Activated T-helper 1 cell treated with anti-CD3 and anti-CD28 coated beads, Interleukin-12 subunit alpha, Interleukin-12 subunit beta, Interleukin-2, Interleukin-4 antibody, amounts not matched to agents 30 ng/mL and 10 ng/mL and 1 ng/mL, durations not matched to agents 14 hours and 24 hours and 36 hours (primary cell): ENCODE data around the gene WNT9A. TPM values are rescaled to one million over a fixed set of nuclear protein-coding genes. Genes with fewer than 3 reads are reported as not detected.
"Not testable (repeated sequence)": the region's sequence is repeated elsewhere in the genome, so short reads cannot be mapped to it uniquely, and the experiment has no call there.

ENCODE experiments used
- DNase-seq: peaks from one replicate; pipeline ENCODE4 v3.0.0; 2021; ENCODE audit warnings: low spot score
- H3K27ac Mint-ChIP-seq: one replicate; pipeline ENCODE4 v1.8.0; 2021; ENCODE audit warnings: mild to moderate bottlenecking, mixed read lengths
- H3K27me3 Mint-ChIP-seq: one replicate; pipeline ENCODE4 v1.8.0; 2022; ENCODE audit warnings: mild to moderate bottlenecking, moderate library complexity, mixed read lengths; ENCODE audit not compliant: insufficient read depth
- H3K36me3 Mint-ChIP-seq: one replicate; pipeline ENCODE4 v1.8.0; 2021; ENCODE audit warnings: low read depth, mixed read lengths
- H3K4me1 Mint-ChIP-seq: one replicate; pipeline ENCODE4 v1.8.0; 2021; ENCODE audit warnings: low read depth, mixed read lengths
- H3K4me3 Mint-ChIP-seq: one replicate; pipeline ENCODE4 v1.8.0; 2021; ENCODE audit warnings: mild to moderate bottlenecking, moderate library complexity, mixed read lengths
- H3K9me3 Mint-ChIP-seq: one replicate; pipeline ENCODE4 v1.8.0; 2021; ENCODE audit warnings: mixed read lengths
- intact Hi-C: fragments of 100-400 bp; cut with micrococcal nuclease; formaldehyde crosslinking; loops from one replicate; pipeline ENCODE4 v1.15.1; 2024
- total RNA-seq: library from RNA; stranded (reverse); gene quantifications from 2 replicates; pipeline ENCODE4 v1.2.3, GENCODE V29; 2022

Gene WNT9A
- total RNA-seq, 1 donor from 2014 or later: not detected

GRCh38 chr1:227967815-227968214, 20.1 kb upstream of the WNT9A start:
- H3K27ac Mint-ChIP-seq, H3K36me3 Mint-ChIP-seq, H3K4me3 Mint-ChIP-seq, H3K9me3 Mint-ChIP-seq, H3K4me1 Mint-ChIP-seq, DNase-seq, H3K27me3 Mint-ChIP-seq, intact Hi-C loops: not testable (repeated sequence)

- DNase-seq, H3K4me3 Mint-ChIP-seq, H3K36me3 Mint-ChIP-seq, H3K9me3 Mint-ChIP-seq, H3K27me3 Mint-ChIP-seq, H3K27ac Mint-ChIP-seq, intact Hi-C loops, H3K4me1 Mint-ChIP-seq: not testable (repeated sequence)
Observed at GRCh38 chr1:227966733-227967132, 19.0 kb upstream of the WNT9A start.

- Mint-ChIP-seq H3K9me3 (no peaks in the 10 kb centered on the region), H3K4me1 (no peaks in the 10 kb centered on the region), H3K27me3 (peaks cover 6% of the 10 kb centered on the region), H3K4me3 (no peak overlapping the region), H3K27ac (no peak overlapping the region), H3K36me3 (no peaks in the 10 kb centered on the region)
- no peak for DNase-seq
- intact Hi-C loops: no loop called here
Observed at GRCh38 chr1:227961651-227962466, 14.1 kb upstream of the WNT9A start.

GRCh38 chr1:227959325-227959860, 11.7 kb upstream of the WNT9A start:
- Mint-ChIP-seq H3K27ac (no peak overlapping the region), H3K36me3 (no peaks in the 10 kb centered on the region), H3K4me1 (no peaks in the 10 kb centered on the region), H3K27me3 (peaks cover 19% of the 10 kb centered on the region), H3K4me3 (no peak overlapping the region), H3K9me3 (no peaks in the 10 kb centered on the region)
- no peak for DNase-seq
- intact Hi-C loops: no loop called here

- intact Hi-C loops: no loop called here
Observed at GRCh38 chr1:227958617-227959324, 11.0 kb upstream of the WNT9A start.

GRCh38 chr1:227955808-227956207, 8.1 kb upstream of the WNT9A start:
- Mint-ChIP-seq H3K4me3 (no peak overlapping the region), H3K27ac (no peak overlapping the region), H3K9me3 (no peaks in the 10 kb centered on the region), H3K4me1 (no peaks in the 10 kb centered on the region), H3K27me3 (peaks cover 23% of the 10 kb centered on the region), H3K36me3 (no peaks in the 10 kb centered on the region)
- intact Hi-C loops: no loop called here
- no peak for DNase-seq

More at GRCh38 chr1:227958617-227959324, 11.0 kb upstream of the WNT9A start:
- H3K27ac Mint-ChIP-seq: no peak overlapping the region
- no peaks in the 10 kb centered on the region for H3K9me3 Mint-ChIP-seq
- no peak overlapping the region for H3K4me3 Mint-ChIP-seq
- H3K4me1 Mint-ChIP-seq: no peaks in the 10 kb centered on the region
- no peak for DNase-seq
- H3K27me3 Mint-ChIP-seq: peaks cover 19% of the 10 kb centered on the region
- no peaks in the 10 kb centered on the region for H3K36me3 Mint-ChIP-seq

- Mint-ChIP-seq H3K27me3 (peaks cover 28% of the 10 kb centered on the region), H3K36me3 (no peaks in the 10 kb centered on the region), H3K4me3 (no peak overlapping the region), H3K27ac (no peak overlapping the region), H3K9me3 (no peaks in the 10 kb centered on the region), H3K4me1 (no peaks in the 10 kb centered on the region)
- DNase-seq: no peak
- intact Hi-C loops: loop anchor here (1.0 kb wide), 3 partner anchors 192 to 473 kb away; no protein-coding TSS in a partner anchor
Observed at GRCh38 chr1:227954163-227954850, 6.6 kb upstream of the WNT9A start.

- Mint-ChIP-seq H3K9me3 (no peaks in the 10 kb centered on the region), H3K4me3 (no peak overlapping the region), H3K27me3 (peaks cover 38% of the 10 kb centered on the region), H3K4me1 (no peaks in the 10 kb centered on the region), H3K36me3 (no peaks in the 10 kb centered on the region), H3K27ac (no peak overlapping the region)
- DNase-seq: no peak
- intact Hi-C loops: no loop called here
Observed at GRCh38 chr1:227953022-227953412, 5.3 kb upstream of the WNT9A start.

- no peak overlapping the region for H3K27ac Mint-ChIP-seq
- no peak for DNase-seq
- no peaks in the 10 kb centered on the region for H3K4me1 Mint-ChIP-seq
- peaks cover 38% of the 10 kb centered on the region for H3K27me3 Mint-ChIP-seq
- no peaks in the 10 kb centered on the region for H3K36me3 Mint-ChIP-seq
- no peaks in the 10 kb centered on the region for H3K9me3 Mint-ChIP-seq
- intact Hi-C loops: no loop called here
- no peak overlapping the region for H3K4me3 Mint-ChIP-seq
Observed at GRCh38 chr1:227952374-227953021, 4.8 kb upstream of the WNT9A start.

GRCh38 chr1:227951624-227952373, 4.1 kb upstream of the WNT9A start:
- H3K4me1 Mint-ChIP-seq: no peaks in the 10 kb centered on the region
- DNase-seq: no peak
- peaks cover 38% of the 10 kb centered on the region for H3K27me3 Mint-ChIP-seq
- intact Hi-C loops: no loop called here
- no peaks in the 10 kb centered on the region for H3K9me3 Mint-ChIP-seq
- no peak overlapping the region for H3K27ac Mint-ChIP-seq
- no peaks in the 10 kb centered on the region for H3K36me3 Mint-ChIP-seq
- no peak overlapping the region for H3K4me3 Mint-ChIP-seq

- Mint-ChIP-seq H3K27ac (no peak overlapping the region), H3K36me3 (no peaks in the 10 kb centered on the region), H3K27me3 (peaks cover 37% of the 10 kb centered on the region), H3K4me3 (no peak overlapping the region), H3K4me1 (no peaks in the 10 kb centered on the region), H3K9me3 (no peaks in the 10 kb centered on the region)
- DNase-seq: no peak
- intact Hi-C loops: no loop called here
Observed at GRCh38 chr1:227950735-227951346, 3.1 kb upstream of the WNT9A start.
